CD4-positive, alpha-beta T cell (primary cell): Measurements from ENCODE around the gene BICC1. TPM values are rescaled to one million over a fixed set of nuclear protein-coding genes. Genes with fewer than 3 reads are reported as not detected.

Experiments used
- ATAC-seq: fragments of 200-7000 bp; cut with Tn5 transposase; one replicate; pipeline ENCODE4 v1.10.0; 2022; ENCODE audit warnings: mild to moderate bottlenecking; ENCODE audit not compliant: poor library complexity
- CTCF ChIA-PET: fragments of 350-600 bp; sonication (Branson Sonifier 250); formaldehyde crosslinking; loops from one replicate; lab custom pipeline; 2021; ENCODE audit warnings: antibody characterized with exemption, inconsistent platforms; lab: Charles Lee
- POLR2A ChIA-PET: fragments of 350-600 bp; sonication (Branson Sonifier 250); formaldehyde crosslinking; loops from one replicate; lab custom pipeline; 2021; ENCODE audit warnings: antibody characterized with exemption, inconsistent platforms; lab: Charles Lee
- DNase-seq, 14 experiments: peaks; one replicate each; pipeline ENCODE4 v3.0.0-alpha.2; 2013 to 2020; ENCODE audit warnings: mixed read lengths in 2 of 14
- H3K27ac ChIP-seq, 2 donors: one replicate each; pipeline versions ENCODE4 v1.5.1 to v1.7.0; 2013; ENCODE audit warnings: low read length in 2 of 2, low read depth in 1 of 2, mild to moderate bottlenecking in 1 of 2
- H3K27me3 ChIP-seq, 2 experiments: 1 replicate in 1 of 2; 2 replicates in 1 of 2; pipeline versions ENCODE4 v1.6.1 to v1.7.0; 2013; ENCODE audit warnings: low read length in 2 of 2, control low read depth in 1 of 2, mild to moderate bottlenecking in 1 of 2, moderate library complexity in 1 of 2; ENCODE audit not compliant: insufficient read depth in 2 of 2, control insufficient read depth in 1 of 2
- H3K36me3 ChIP-seq: one replicate; pipeline ENCODE4 v1.6.1; 2013; ENCODE audit warnings: low read length, control low read depth; ENCODE audit not compliant: insufficient read depth
- H3K4me1 ChIP-seq: one replicate; pipeline ENCODE4 v1.6.1; 2013; ENCODE audit warnings: low read length, control low read depth; ENCODE audit not compliant: insufficient read depth
- H3K4me3 ChIP-seq: one replicate; pipeline ENCODE4 v1.5.1; 2013; ENCODE audit warnings: mild to moderate bottlenecking, low read length, moderate library complexity
- H3K9me3 ChIP-seq, 2 experiments: 1 replicate in 1 of 2; 2 replicates in 1 of 2; pipeline versions ENCODE4 v1.6.1 to v1.7.0; 2013; ENCODE audit warnings: low read length in 2 of 2, mild to moderate bottlenecking in 2 of 2, control low read depth in 1 of 2, moderate library complexity in 1 of 2; ENCODE audit not compliant: control insufficient read depth in 1 of 2, insufficient read depth in 1 of 2
- H3K27ac Mint-ChIP-seq: one replicate; pipeline ENCODE4 v1.8.0; 2020; ENCODE audit warnings: mixed read lengths
- H3K27me3 Mint-ChIP-seq: one replicate; pipeline ENCODE4 v1.8.0; 2021; ENCODE audit warnings: mixed read lengths
- H3K36me3 Mint-ChIP-seq: one replicate; pipeline ENCODE4 v1.8.0; 2021; ENCODE audit warnings: low read depth, mixed read lengths
- H3K4me1 Mint-ChIP-seq: one replicate; pipeline ENCODE4 v1.8.0; 2021; ENCODE audit warnings: low read depth, mixed read lengths
- H3K4me3 Mint-ChIP-seq: one replicate; pipeline ENCODE4 v1.8.0; 2020; ENCODE audit warnings: mild to moderate bottlenecking, mixed read lengths
- H3K9me3 Mint-ChIP-seq: one replicate; pipeline ENCODE4 v1.8.0; 2020; ENCODE audit warnings: mixed read lengths
- CTCF ChIP-seq: fragments of 200-600 bp; IDR thresholded peaks from one replicate; pipeline ENCODE4 v1.8.0; 2022; ENCODE audit warnings: antibody characterized with exemption, mild to moderate bottlenecking
- intact Hi-C, 2 experiments: fragments of 100-400 bp; cut with DNase I in 1 of 2; cut with micrococcal nuclease in 1 of 2; formaldehyde crosslinking; loops; one replicate each; pipeline versions ENCODE4 v1.15.1 to v1.9.0; 2023 to 2025; cut with DNase I, micrococcal nuclease
- total RNA-seq, 174 experiments: library from RNA in 2 of 174; stranded (reverse) in 2 of 174; gene quantifications; one replicate each; pipeline ENCODE4 v1.2.3 and lab custom pipeline; 2021 to 2026

BICC1 gene
- total RNA-seq, 2 experiments from 2014 or later, result not detected

- no peaks in the 10 kb centered on the region for H3K27me3 ChIP-seq
- intact Hi-C loops, result no loop called here
- no peak for DNase-seq
- peaks cover 3% of the 10 kb centered on the region for H3K27me3 Mint-ChIP-seq
- no peaks in the 10 kb centered on the region for H3K9me3 ChIP-seq
- H3K36me3 Mint-ChIP-seq, result no peaks in the 10 kb centered on the region
- peaks cover 2% of the 10 kb centered on the region for H3K9me3 Mint-ChIP-seq
- H3K4me3 ChIP-seq, result no peak overlapping the region
- ChIA-PET CTCF (no interaction called here), POLR2A (no interaction called here)
- H3K27ac Mint-ChIP-seq, result no peak overlapping the region
- no peaks in the 10 kb centered on the region for H3K36me3 ChIP-seq
- H3K4me1 ChIP-seq, result no peaks in the 10 kb centered on the region
- no peak for TF ChIP-seq CTCF
- no peak overlapping the region for H3K27ac ChIP-seq
- H3K4me3 Mint-ChIP-seq, result no peak overlapping the region
- H3K4me1 Mint-ChIP-seq, result no peaks in the 10 kb centered on the region
- ATAC-seq, result no peak
These were observed 69.4 kb downstream of the BICC1 start for GRCh38 chr10:58582045-58582444.

GRCh38 chr10:58585435-58585834 is 72.8 kb downstream of the BICC1 start:
- Mint-ChIP-seq H3K4me3 (no peak overlapping the region), H3K36me3 (no peaks in the 10 kb centered on the region), H3K4me1 (no peaks in the 10 kb centered on the region), H3K9me3 (peaks cover 2% of the 10 kb centered on the region), H3K27me3 (peaks cover 15% of the 10 kb centered on the region), H3K27ac (no peak overlapping the region)
- TF ChIP-seq CTCF, result no peak
- H3K4me3 ChIP-seq, result no peak overlapping the region
- no peaks in the 10 kb centered on the region for H3K9me3 ChIP-seq
- intact Hi-C loops, result no loop called here
- no peaks in the 10 kb centered on the region for H3K4me1 ChIP-seq
- H3K36me3 ChIP-seq, result no peaks in the 10 kb centered on the region
- ChIA-PET CTCF (no interaction called here), POLR2A (no interaction called here)
- ATAC-seq, result no peak
- no peak for DNase-seq
- H3K27ac ChIP-seq, result no peak overlapping the region
- no peaks in the 10 kb centered on the region for H3K27me3 ChIP-seq

- ChIA-PET POLR2A (interaction anchor here (1.0 kb wide), 1 partner anchor 9 kb away, joined by 4 read pairs; no protein-coding TSS in a partner anchor), CTCF (no interaction called here)
- TF ChIP-seq CTCF, result no peak
- no peaks in the 10 kb centered on the region for H3K4me1 Mint-ChIP-seq
- Histone ChIP-seq H3K4me1 (no peaks in the 10 kb centered on the region), H3K27me3 (no peaks in the 10 kb centered on the region), H3K36me3 (no peaks in the 10 kb centered on the region), H3K27ac (no peak overlapping the region), H3K4me3 (no peak overlapping the region), H3K9me3 (no peaks in the 10 kb centered on the region)
- no peaks in the 10 kb centered on the region for H3K36me3 Mint-ChIP-seq
- no peak overlapping the region for H3K4me3 Mint-ChIP-seq
- H3K27ac Mint-ChIP-seq, result no peak overlapping the region
- intact Hi-C loops, result no loop called here
- peaks cover 20% of the 10 kb centered on the region for H3K27me3 Mint-ChIP-seq
- peaks cover 2% of the 10 kb centered on the region for H3K9me3 Mint-ChIP-seq
- no peak for ATAC-seq
- no peak for DNase-seq
These were observed 73.9 kb downstream of the BICC1 start for GRCh38 chr10:58586282-58587245.
